ENCODE data around the gene CST9L. TPM values are rescaled to one million over a fixed set of nuclear protein-coding genes. Genes with fewer than 3 reads are reported as not detected.

The CST9L gene
- total and polyA plus RNA-seq, 2 of the 13 experiments (the other 11 are each of a cell fraction or from before 2014, with no cell fraction given) = 0.15 TPM; not detected in 1

- TF ChIP-seq ZSCAN29 (CRISPR knock-in tag; conservative IDR thresholded peaks at IDR 0.05) = 0 out of 2 replicates have a peak, but pooled peaks have one; percentile 4
- peak; percentile 45; the same call in 1 of the 2 replicates for TF ChIP-seq RARA (CRISPR knock-in tag; IDR thresholded peaks at IDR 0.05)
- peak; percentile 32; the same call in 1 of the 2 replicates for TF ChIP-seq ZNF629 (CRISPR knock-in tag; conservative IDR thresholded peaks at IDR 0.05)
- TF ChIP-seq FOXO1 (CRISPR knock-in tag; IDR thresholded peaks at IDR 0.05) = peak; percentile 30; the same call in 1 of the 2 replicates
- TF ChIP-seq TEAD2 (CRISPR knock-in tag; IDR thresholded peaks at IDR 0.05) = peak; percentile 88
- TF ChIP-seq FOXA1 (IDR thresholded peaks at IDR 0.05) = no peak
- peak; percentile 51; the same call in 1 of the 2 replicates for TF ChIP-seq FOXA1 (CRISPR knock-in tag; IDR thresholded peaks at IDR 0.05)
- peak; percentile 77 for TF ChIP-seq SALL1 (CRISPR knock-in tag; IDR thresholded peaks at IDR 0.05)
- no peak for TF ChIP-seq RCOR2 (CRISPR knock-in tag; IDR thresholded peaks at IDR 0.05)
- TF ChIP-seq MXD4 (CRISPR knock-in tag; IDR thresholded peaks at IDR 0.05) = peak; percentile 50
- TF ChIP-seq GABPA (IDR thresholded peaks at IDR 0.05; ENCODE audit: low read depth, low read length) = no peak
- no peak for TF ChIP-seq GABPA (CRISPR knock-in tag; IDR thresholded peaks at IDR 0.05; ENCODE audit: low read depth)
- peak; percentile 69; the same call in 1 of the 2 replicates for TF ChIP-seq IRF9 (CRISPR knock-in tag; IDR thresholded peaks at IDR 0.05; ENCODE audit: borderline replicate concordance)
- TF ChIP-seq ZFP36L2 (CRISPR knock-in tag; IDR thresholded peaks at IDR 0.05) = no peak
- no peak for TF ChIP-seq TRIM24 (CRISPR knock-in tag; IDR thresholded peaks at IDR 0.05)
- TF ChIP-seq, protein P1, sequence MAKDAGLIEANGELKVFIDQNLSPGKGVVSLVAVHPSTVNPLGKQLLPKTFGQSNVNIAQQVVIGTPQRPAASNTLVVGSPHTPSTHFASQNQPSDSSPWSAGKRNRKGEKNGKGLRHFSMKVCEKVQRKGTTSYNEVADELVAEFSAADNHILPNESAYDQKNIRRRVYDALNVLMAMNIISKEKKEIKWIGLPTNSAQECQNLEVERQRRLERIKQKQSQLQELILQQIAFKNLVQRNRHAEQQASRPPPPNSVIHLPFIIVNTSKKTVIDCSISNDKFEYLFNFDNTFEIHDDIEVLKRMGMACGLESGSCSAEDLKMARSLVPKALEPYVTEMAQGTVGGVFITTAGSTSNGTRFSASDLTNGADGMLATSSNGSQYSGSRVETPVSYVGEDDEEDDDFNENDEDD (CRISPR knock-in tag; IDR thresholded peaks at IDR 0.05; ENCODE audit: borderline replicate concordance) = peak; percentile 78; the same call in 1 of the 2 replicates
- TF ChIP-seq, protein P2, sequence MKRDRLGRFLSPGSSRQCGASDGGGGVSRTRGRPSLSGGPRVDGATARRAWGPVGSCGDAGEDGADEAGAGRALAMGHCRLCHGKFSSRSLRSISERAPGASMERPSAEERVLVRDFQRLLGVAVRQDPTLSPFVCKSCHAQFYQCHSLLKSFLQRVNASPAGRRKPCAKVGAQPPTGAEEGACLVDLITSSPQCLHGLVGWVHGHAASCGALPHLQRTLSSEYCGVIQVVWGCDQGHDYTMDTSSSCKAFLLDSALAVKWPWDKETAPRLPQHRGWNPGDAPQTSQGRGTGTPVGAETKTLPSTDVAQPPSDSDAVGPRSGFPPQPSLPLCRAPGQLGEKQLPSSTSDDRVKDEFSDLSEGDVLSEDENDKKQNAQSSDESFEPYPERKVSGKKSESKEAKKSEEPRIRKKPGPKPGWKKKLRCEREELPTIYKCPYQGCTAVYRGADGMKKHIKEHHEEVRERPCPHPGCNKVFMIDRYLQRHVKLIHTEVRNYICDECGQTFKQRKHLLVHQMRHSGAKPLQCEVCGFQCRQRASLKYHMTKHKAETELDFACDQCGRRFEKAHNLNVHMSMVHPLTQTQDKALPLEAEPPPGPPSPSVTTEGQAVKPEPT (CRISPR knock-in tag; IDR thresholded peaks at IDR 0.05; ENCODE audit: low read depth) = peak; percentile 78; the same call in 1 of the 2 replicates
- TF ChIP-seq STAG1 (CRISPR knock-in tag; IDR thresholded peaks at IDR 0.05) = no peak
- 0 out of 2 replicates have a peak, but pooled peaks have one; percentile 8 for TF ChIP-seq ZNF607 (CRISPR knock-in tag; IDR thresholded peaks at IDR 0.05; ENCODE audit: borderline replicate concordance)
- TF ChIP-seq ZSCAN21 (CRISPR knock-in tag; IDR thresholded peaks at IDR 0.05; ENCODE audit: borderline replicate concordance) = peak; percentile 87
- TF ChIP-seq HNF4A (CRISPR knock-in tag; IDR thresholded peaks at IDR 0.05) = peak; percentile 79
- TF ChIP-seq ZNF761 (CRISPR knock-in tag; conservative IDR thresholded peaks at IDR 0.05) = no peak
Measured at GRCh38 chr20:23586735-23587525, 18.6 kb upstream of the CST9L start (continued).
